Hematopoietic multipotent progenitor cell (in vitro differentiated cells): ENCODE measurements around the gene THOC7. TPM values are rescaled to one million over a fixed set of nuclear protein-coding genes. Genes with fewer than 3 reads are reported as not detected.

Source experiments
- DNase-seq, 3 donors: peaks; one replicate each; pipeline ENCODE4 v3.0.0-alpha.2; 2011 to 2015; ENCODE audit warnings: low read depth in 2 of 3, low spot score in 2 of 3
- total RNA-seq: library from RNA; depleted of rRNA; stranded (reverse); fragments of >200 nt; gene quantifications from one replicate; pipeline ENCODE4 v1.2.3, GENCODE V29; 2012

THOC7 gene
- total RNA-seq, 1 donor: 11.0 TPM

DNA sequence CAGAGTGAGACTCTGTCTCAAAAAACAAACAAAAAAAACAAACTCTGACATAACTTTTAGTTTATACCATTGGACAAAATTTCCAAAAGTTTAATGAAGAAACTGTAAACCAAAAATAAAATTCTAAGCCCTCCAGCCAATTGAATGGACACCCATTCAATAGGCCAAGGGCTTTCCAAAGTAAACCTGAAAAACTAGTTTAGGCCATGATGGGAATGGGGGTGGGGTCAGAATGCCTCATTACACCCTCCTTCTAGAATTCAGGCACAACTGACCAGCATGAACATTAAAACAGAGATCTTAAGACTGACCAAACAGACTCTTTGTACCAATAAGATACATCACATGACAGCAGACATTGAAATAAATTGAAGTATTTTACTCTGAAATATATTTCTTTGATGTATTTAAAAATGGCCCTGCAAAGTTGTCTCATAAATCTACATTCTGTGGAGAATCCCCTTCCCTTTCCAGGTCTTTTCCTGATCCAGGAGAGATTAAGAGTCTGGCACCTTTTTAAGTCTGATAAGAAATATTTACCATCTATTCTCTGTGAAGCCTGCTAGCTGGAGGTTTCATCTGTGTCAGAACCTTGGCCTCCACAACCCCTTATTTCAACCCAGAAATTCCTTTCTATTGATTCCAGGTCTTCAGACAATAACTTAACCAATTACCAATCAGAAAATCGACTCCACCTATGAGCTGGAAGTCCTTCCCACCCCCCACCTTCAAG lies 15.7 kb downstream of the THOC7 start:
- no peak for DNase-seq

DNA sequence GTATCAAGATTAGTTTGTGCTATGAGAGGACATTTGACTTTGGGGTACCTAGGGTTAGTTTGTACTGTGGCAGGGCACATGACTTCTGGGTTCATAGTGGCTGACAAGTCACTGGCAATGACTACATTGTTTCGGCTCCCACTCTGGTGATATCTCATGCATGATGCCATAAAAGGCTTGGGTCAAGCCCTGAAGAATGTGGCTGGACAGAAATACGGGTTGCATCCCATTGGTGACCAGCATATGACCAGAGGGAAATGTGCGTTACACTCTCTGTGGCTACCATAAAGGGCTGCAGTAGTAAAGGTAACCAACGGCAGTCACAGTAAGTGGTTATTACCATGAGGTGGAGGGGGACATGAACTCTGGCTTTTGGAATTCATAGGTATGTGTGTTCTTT lies 18.4 kb downstream of the THOC7 start:
- DNase-seq: no peak

GRCh38 chr3:63842127-63842526 lies 21.5 kb downstream of the THOC7 start:
- DNase-seq: no peak

DNA sequence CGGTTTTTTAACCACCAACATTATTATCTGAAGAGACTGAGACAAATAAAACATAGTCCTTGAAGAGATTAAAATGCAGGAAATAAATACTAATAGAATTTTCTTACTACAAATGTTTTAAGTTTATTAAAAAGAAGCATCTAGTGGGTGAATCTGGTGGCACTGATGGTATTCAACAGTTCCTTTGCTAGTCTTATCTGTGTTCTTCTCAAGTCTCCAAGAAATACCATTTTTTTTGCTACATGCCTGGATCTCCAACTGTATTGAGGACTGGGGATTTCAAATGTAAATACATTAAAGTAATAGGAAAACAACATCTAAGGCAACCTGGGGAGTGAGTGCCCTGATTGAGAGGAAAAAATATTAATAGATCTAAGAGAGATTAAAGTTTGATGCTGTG lies 21.9 kb downstream of the THOC7 start:
- DNase-seq: no peak

DNA sequence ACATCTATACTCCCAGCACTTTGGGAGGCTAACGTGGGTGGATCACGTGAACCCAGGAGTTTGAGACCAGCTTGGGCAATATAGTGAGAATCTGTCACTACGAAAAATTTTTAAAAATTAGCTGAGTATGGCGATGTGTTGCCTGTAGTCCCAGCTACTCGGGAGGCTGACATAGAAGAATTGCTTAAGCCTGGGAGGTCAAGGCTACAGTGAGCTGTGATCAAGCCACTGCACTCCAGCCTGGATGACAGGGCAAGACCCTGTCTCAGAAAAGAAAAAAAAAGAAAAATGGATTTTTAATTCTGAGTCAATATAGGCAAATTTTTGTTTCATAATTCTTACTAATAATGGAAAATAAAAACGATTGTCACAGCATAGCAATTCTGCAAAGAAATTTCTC lies 31.2 kb downstream of the THOC7 start:
- DNase-seq: no peak

GRCh38 chr3:63830526-63830925 lies 33.1 kb downstream of the THOC7 start:
- DNase-seq: no peak

DNA sequence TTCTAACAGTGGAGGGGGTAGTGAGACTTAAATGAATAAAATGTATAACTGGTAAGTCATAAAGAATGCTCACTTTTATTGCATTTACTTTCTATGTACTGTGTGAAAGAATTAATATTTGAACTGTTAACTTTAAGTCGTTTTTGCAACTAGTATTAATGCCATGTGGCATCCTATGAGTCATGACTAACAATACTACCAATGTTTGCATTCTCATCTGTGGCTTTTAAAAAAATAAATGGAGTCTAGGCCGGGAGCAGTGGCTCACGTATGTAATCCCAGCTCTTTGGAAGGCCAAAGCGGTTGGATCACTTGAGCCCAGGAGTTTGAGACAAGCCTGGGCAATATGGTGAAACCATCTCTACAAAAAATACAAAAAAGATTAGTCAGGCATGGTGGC lies 39.3 kb downstream of the THOC7 start:
- no peak for DNase-seq

GRCh38 chr3:63819151-63819398 lies 44.5 kb downstream of the THOC7 start, which contains the start of gene C3orf49:
TSS of gene C3orf49 (plus strand) at chr3:63819299. CDS start at chr3:63819472, 173 bp downstream.
- DNase-seq: no peak

GRCh38 chr3:63818282-63819150 lies 45.1 kb downstream of the THOC7 start:
- peak; percentile 25 to 75 (median 35) for DNase-seq

DNA sequence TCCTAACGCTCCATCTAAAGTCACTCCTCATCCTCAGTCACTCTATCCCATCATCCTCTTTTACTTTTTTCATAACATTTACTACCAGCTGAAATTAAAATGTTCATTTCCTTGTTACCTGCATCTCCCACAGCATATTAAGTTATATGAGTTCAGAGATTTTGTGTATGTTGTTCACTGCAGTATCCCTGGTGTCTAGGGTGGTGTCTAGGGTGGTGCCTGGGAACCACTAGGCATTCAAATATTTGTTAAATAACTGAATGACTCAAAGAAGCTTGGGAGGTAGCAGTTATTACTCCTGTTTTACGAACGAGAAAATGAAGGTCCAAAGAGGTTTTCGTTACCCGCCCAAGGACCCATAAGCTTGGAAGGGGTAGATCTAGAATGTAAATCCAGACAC lies 46.4 kb downstream of the THOC7 start:
- no peak for DNase-seq

- no peak for DNase-seq
These were observed 49.4 kb downstream of the THOC7 start for GRCh38 chr3:63814237-63814636.

- DNase-seq: no peak
These were observed 54.0 kb downstream of the THOC7 start for GRCh38 chr3:63809607-63810006.

- no peak for DNase-seq
These were observed 55.0 kb downstream of the THOC7 start for GRCh38 chr3:63808633-63809032.

GRCh38 chr3:63807961-63808565 lies 55.5 kb downstream of the THOC7 start:
- peak in 2 of 3 donors; percentile 5 to 11 for DNase-seq

DNA sequence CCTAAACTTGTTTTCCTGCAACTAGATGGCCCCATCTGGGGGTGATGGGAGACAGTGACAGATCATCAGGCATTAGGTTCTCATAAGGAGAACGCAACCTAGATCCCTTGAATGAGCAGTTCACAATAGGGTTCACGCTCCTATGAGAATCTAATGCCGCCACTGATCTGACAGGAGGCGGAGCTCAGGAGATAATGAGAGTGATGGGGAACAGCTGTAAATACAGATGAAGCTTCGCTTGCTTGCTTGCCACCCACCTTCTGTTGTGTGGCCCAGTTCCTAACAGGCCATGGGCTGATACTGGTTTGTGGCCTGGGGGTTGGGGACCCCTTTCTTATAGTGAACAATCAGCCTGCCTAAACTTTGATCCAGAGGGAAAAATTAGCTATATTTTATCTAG lies 59.7 kb downstream of the THOC7 start:
- no peak for DNase-seq

- DNase-seq: no peak
These were observed 63.5 kb downstream of the THOC7 start for GRCh38 chr3:63800097-63800496.

GRCh38 chr3:63798949-63799348 lies 64.7 kb downstream of the THOC7 start:
- DNase-seq: no peak

GRCh38 chr3:63798544-63798943 lies 65.1 kb downstream of the THOC7 start:
- no peak for DNase-seq

GRCh38 chr3:63795438-63795837 lies 68.2 kb downstream of the THOC7 start:
- no peak for DNase-seq

DNA sequence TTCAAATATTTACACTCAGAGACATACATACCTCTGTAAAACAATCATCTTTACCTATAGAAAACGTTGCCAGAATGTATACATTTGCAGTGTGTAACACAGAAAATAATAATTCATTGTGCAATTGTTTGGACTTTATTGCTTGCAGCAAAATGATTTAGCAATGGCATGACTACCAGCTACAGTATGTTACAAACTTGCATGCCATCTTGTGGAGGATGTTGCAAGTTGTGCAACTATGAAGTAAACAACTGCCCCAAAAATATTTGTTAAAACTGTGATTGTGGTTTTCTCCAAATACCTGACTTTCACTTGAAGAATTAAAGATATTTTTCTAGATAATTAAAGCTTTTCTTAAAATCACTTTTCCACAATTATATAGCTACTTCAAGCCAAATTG lies 71.6 kb downstream of the THOC7 start:
- DNase-seq: no peak
